Measurements from ENCODE around the gene NBPF19. TPM values are rescaled to one million over a fixed set of nuclear protein-coding genes. Genes with fewer than 3 reads are reported as not detected.
"Not testable (repeated sequence)": the region's sequence is repeated elsewhere in the genome, so short reads cannot be mapped to it uniquely, and the experiment has no call there.

Gene NBPF19
- 7.5 and 10.0 TPM in 2 replicates for total RNA-seq (2014; rRNA removed; shearing (Covaris generic))

GRCh38 chr1:149474745-149475144 lies at the start of gene NBPF19:
Gene NBPF19 (plus strand): TSS chr1:149475045. CDS start chr1:149475933, 888 bp downstream.
- H3K27me3 ChIP-seq; H3K9me3 ChIP-seq (replicated peaks); H3K36me3 ChIP-seq; H3K4me3 ChIP-seq; DNase-seq; H3K27ac ChIP-seq; H3K4me1 ChIP-seq: not testable (repeated sequence)

GRCh38 chr1:149428317-149428716 lies 46.5 kb upstream of the NBPF19 start:
- not testable (repeated sequence) for H3K27me3 ChIP-seq; H3K9me3 ChIP-seq (replicated peaks); DNase-seq; H3K27ac ChIP-seq; H3K4me1 ChIP-seq; H3K36me3 ChIP-seq; H3K4me3 ChIP-seq

GRCh38 chr1:149445451-149445850 lies 29.4 kb upstream of the NBPF19 start:
- H3K27me3 ChIP-seq; H3K4me1 ChIP-seq; H3K27ac ChIP-seq; H3K4me3 ChIP-seq; H3K36me3 ChIP-seq; H3K9me3 ChIP-seq (replicated peaks): not testable (repeated sequence)
- peak; percentile 37 to 51 for DNase-seq

- DNase-seq; H3K27me3 ChIP-seq; H3K9me3 ChIP-seq (replicated peaks); H3K27ac ChIP-seq; H3K4me1 ChIP-seq; H3K4me3 ChIP-seq; H3K36me3 ChIP-seq: not testable (repeated sequence)
These were observed 22.6 kb upstream of the NBPF19 start for GRCh38 chr1:149452196-149452595.

GRCh38 chr1:149452652-149453051 lies 22.2 kb upstream of the NBPF19 start:
- H3K4me3 ChIP-seq; H3K27ac ChIP-seq; H3K9me3 ChIP-seq (replicated peaks); H3K36me3 ChIP-seq; H3K27me3 ChIP-seq; H3K4me1 ChIP-seq; DNase-seq: not testable (repeated sequence)

- H3K36me3 ChIP-seq; DNase-seq; H3K4me1 ChIP-seq; H3K27ac ChIP-seq; H3K27me3 ChIP-seq; H3K4me3 ChIP-seq; H3K9me3 ChIP-seq (replicated peaks): not testable (repeated sequence)
These were observed 83.5 kb downstream of the NBPF19 start for GRCh38 chr1:149558350-149558825.

GRCh38 chr1:149561806-149562205 lies 87.0 kb downstream of the NBPF19 start:
- H3K9me3 ChIP-seq (replicated peaks); H3K4me3 ChIP-seq; DNase-seq; H3K4me1 ChIP-seq; H3K36me3 ChIP-seq; H3K27me3 ChIP-seq; H3K27ac ChIP-seq: not testable (repeated sequence)

- not testable (repeated sequence) for DNase-seq; H3K27me3 ChIP-seq; H3K4me1 ChIP-seq; H3K4me3 ChIP-seq; H3K27ac ChIP-seq; H3K36me3 ChIP-seq; H3K9me3 ChIP-seq (replicated peaks)
These were observed 90.6 kb downstream of the NBPF19 start for GRCh38 chr1:149565485-149565884.

- not testable (repeated sequence) for H3K27ac ChIP-seq; H3K9me3 ChIP-seq (replicated peaks); H3K4me3 ChIP-seq; H3K4me1 ChIP-seq; H3K36me3 ChIP-seq; DNase-seq; H3K27me3 ChIP-seq
These were observed 97.9 kb downstream of the NBPF19 start for GRCh38 chr1:149572763-149573162.

- H3K4me1 ChIP-seq; H3K27ac ChIP-seq; H3K9me3 ChIP-seq (replicated peaks); H3K36me3 ChIP-seq; H3K27me3 ChIP-seq; DNase-seq; H3K4me3 ChIP-seq: not testable (repeated sequence)
These were observed 110.7 kb downstream of the NBPF19 start for GRCh38 chr1:149585592-149585991.

Other genes with a start within 250 kb of the NBPF19 start
- gene PPIAL4C, start 108.8 kb downstream of the NBPF19 start, total RNA-seq (2014; rRNA removed; shearing (Covaris generic)): not detected in 2 replicates